PFSK-1 (cell line): ENCODE data around the gene ECE2.

Experiments
- FOXP2 ChIP-seq: optimal IDR thresholded peaks from 2 replicates; pipeline ENCODE3; 2011; ENCODE audit warnings: borderline replicate concordance, control low read depth, inconsistent platforms; ENCODE audit not compliant: insufficient read depth; ENCODE audit errors: extremely low read length, extremely low read depth
- POLR2AphosphoS5 ChIP-seq: IDR thresholded peaks from 2 replicates; pipeline ENCODE4 v1.6.1; 2012; ENCODE audit warnings: low read depth, mild to moderate bottlenecking, control low read depth, low read length, moderate library complexity
- REST ChIP-seq, 2 experiments: IDR thresholded peaks; 2 replicates each; pipeline versions ENCODE4 v1.6.1 to v1.8.0; 2011 to 2012; ENCODE audit warnings: low read depth in 2 of 2, low read length in 2 of 2, control low read depth in 1 of 2, inconsistent platforms in 1 of 2, mild to moderate bottlenecking in 1 of 2, moderate library complexity in 1 of 2; ENCODE audit not compliant: insufficient read depth in 1 of 2
- SIN3A ChIP-seq: IDR thresholded peaks from 2 replicates; pipeline ENCODE4 v1.6.1; 2012; ENCODE audit warnings: mild to moderate bottlenecking, low read length, moderate library complexity, borderline replicate concordance; ENCODE audit not compliant: insufficient read depth
- TAF1 ChIP-seq: IDR thresholded peaks from 2 replicates; pipeline ENCODE4 v1.6.1; 2012; ENCODE audit warnings: low read length, control low read depth, borderline replicate concordance; ENCODE audit not compliant: insufficient read depth

ECE2 gene

GRCh38 chr3:184234224-184234623 is 41.6 kb upstream of the ECE2 start:
- TF ChIP-seq REST (IDR thresholded peaks at IDR 0.05; ENCODE audit: insufficient read depth in 1 of 2, low read depth in 2 of 2, low read length in 2 of 2) (no peak), TAF1 (no peak), FOXP2 (no peak), POLR2AphosphoS5 (no peak), SIN3A (no peak)

DNA sequence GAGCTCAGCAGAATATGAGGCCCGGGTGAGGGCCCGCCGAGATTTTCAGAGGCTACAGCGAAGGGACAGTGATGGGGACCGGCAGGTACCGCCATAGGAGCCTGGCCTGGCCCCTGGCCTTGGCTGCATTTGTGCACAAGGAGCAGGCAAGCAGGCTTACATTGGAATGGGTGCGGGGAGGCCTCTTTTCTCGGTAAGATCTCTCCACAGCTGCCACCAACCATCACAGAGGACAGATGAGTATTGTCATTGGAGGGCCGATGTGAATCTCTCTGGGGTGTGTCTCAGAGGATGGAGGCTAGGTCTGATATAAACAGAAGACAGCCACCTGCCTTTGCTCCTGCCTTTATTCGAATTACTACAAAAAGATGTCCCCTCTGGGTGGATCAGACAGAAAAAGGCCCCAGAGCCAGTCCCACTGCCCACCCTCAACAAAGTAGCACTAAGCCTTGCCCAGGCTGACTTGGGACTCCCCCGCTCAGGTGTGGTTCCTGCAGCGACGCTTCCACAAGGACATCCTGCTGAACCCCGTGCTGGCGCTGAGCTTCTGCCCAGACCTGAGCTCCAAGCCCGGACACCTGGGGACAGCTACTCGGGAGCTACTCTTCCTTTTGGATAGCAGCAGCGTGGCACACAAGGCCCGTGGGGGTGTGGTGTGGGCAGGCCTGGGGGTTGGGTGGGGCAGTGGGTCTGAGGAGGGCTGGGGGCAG is 41.0 kb upstream of the ECE2 start:
- TF ChIP-seq SIN3A = no peak
- TF ChIP-seq FOXP2 = no peak
- TF ChIP-seq POLR2AphosphoS5 = no peak
- no peak for TF ChIP-seq REST (IDR thresholded peaks at IDR 0.05; ENCODE audit: insufficient read depth in 1 of 2, low read depth in 2 of 2, low read length in 2 of 2)
- no peak for TF ChIP-seq TAF1

GRCh38 chr3:184235381-184236032 is 40.3 kb upstream of the ECE2 start:
- TF ChIP-seq SIN3A (no peak), POLR2AphosphoS5 (no peak), TAF1 (no peak), REST (IDR thresholded peaks at IDR 0.05; ENCODE audit: insufficient read depth in 1 of 2, low read depth in 2 of 2, low read length in 2 of 2) (no peak), FOXP2 (no peak)

DNA sequence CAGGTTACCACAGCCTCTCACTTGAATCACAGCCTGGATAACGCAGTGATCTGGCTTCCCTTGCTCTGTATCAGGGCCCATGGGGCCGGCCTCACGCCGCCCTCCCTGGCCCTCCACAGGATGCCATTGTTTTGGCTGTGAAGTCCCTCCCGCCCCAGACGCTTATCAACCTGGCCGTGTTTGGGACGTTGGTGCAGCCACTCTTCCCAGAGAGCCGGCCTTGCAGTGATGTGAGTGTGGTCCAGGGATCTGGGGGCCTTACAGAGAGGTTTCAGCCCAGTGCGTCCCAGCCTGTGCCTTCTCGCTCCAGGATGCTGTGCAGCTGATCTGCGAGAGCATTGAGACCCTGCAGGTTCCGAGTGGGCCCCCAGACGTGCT is 39.8 kb upstream of the ECE2 start:
- TF ChIP-seq TAF1 (no peak), FOXP2 (no peak), POLR2AphosphoS5 (no peak), SIN3A (no peak), REST (IDR thresholded peaks at IDR 0.05; ENCODE audit: insufficient read depth in 1 of 2, low read depth in 2 of 2, low read length in 2 of 2) (no peak)

- TF ChIP-seq TAF1 = no peak
- TF ChIP-seq POLR2AphosphoS5 = no peak
- TF ChIP-seq FOXP2 = no peak
- no peak for TF ChIP-seq REST (IDR thresholded peaks at IDR 0.05; ENCODE audit: insufficient read depth in 1 of 2, low read depth in 2 of 2, low read length in 2 of 2)
- TF ChIP-seq SIN3A = no peak
These were observed 39.2 kb upstream of the ECE2 start for GRCh38 chr3:184236636-184237035.
